Fibroblast of skin of right quadriceps (primary cell): ENCODE results near the gene PFDN1.

Experiments used
- DNase-seq: peaks from one replicate; pipeline ENCODE4 v3.0.0-alpha.2; 2013

Gene PFDN1

DNA sequence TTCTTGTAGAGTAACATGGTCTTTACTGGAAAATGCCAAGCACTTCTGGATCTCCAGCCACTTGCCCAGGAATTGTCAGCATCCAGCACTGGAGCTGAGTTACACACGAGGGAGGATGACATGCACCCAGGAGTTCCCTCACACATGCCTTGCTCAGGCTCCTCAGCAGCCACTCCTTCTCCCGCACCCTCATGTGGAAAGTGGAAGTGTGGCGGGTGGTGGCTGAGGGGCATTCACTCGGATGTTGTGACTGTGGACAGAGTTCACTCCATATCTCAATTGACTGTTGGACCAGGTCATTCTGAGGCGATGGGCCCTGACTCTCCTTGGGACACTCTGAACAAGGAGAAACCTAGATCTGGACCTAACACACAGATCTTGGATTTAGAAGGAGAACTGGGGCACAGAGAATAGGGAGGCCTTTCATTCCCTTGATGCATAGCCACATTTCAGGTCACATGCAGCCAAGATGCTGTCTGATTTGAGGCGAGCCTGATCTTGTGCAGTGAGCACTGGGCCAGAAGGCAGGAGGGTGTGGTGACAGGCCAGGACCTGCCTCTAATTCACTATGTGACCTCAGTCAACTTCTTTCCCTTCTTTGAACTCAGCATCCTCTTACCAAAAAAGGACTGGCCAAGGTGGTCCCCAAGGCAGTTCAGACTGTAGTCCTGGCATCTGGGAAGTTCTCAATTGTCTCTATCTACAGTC lies 65.9 kb downstream of the PFDN1 start:
- DNase-seq: no peak

DNA sequence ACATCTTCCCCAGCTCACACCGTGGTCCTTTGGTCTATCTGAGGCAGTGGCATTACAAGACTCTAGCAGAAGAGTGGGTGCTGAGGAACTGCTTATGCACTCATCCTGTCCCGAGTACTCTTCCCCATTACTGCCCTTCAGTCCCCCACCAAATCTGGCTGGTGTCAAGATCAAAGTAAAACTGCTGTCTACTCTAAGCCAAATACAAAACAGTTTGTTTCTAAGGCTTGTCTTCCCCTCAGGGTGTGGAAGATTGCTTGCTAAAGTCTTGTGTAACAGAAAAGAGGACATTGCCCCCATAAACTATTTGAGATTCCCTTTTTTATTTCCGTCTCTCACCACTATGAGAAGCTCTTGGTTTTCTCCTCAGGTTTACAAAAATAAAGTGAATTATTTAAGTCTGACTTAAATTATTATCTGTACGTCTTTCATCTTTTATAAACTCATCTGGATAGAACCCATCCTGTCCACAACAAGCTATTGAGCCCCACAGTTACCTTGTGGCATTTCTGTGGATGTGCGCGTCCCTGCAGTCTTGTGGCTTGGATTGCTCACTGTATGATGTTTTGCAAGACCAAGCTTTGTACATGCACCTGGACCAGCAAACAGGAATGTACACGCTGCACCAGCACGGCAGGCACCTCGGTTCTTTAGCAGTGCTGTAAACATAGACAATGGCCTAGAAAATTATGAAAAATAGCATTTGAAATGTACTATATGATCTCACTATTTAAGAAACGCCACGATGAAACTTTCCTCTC lies 66.9 kb downstream of the PFDN1 start:
- DNase-seq: no peak

DNA sequence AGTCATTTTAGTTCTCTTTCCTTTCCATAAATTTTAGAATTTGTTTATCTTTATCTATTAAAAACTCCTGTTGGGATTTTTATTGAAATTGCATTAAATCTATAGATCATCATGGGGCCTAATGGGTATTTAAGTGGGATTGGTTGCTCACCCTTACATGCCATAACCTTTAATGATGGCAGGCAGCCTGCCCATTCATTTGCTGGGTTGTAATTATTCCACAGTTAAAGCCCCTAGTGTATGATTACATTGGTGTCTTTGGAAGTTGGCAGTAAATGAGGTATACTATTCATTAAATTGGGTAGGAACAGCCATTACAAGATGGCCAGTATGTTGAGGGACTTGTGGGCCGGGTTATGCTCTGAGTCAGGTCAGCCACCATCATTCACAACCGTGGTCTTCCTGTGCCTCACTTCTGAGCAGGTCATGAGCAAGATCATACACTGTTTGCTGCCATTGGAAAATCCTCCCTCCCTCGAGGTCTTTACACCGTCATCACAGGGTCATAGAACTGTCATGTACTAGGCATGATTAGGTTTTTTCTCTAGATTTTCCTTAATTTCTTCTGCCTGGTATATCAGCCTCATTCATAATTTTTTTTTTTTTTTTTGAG lies 68.4 kb downstream of the PFDN1 start:
- no peak for DNase-seq

DNA sequence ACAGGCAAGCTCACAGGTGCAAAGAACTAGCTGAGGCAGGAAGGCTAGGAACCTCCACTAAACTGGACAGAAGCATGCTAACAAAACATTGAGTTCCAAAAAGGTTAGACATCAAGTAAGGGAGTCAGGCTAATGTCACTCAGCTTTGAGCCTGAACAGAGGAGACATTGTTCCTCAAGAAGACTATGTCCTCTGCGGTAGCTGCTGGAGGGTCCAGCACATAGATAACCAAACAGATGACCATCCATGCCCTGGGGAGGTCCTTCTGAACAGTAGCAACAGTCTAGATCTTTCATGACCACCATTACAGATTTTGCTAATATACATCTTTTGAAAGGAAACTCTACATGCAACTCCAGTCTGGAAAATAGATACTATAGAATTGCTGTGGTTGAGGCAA lies 70.2 kb downstream of the PFDN1 start:
- no peak for DNase-seq

DNA sequence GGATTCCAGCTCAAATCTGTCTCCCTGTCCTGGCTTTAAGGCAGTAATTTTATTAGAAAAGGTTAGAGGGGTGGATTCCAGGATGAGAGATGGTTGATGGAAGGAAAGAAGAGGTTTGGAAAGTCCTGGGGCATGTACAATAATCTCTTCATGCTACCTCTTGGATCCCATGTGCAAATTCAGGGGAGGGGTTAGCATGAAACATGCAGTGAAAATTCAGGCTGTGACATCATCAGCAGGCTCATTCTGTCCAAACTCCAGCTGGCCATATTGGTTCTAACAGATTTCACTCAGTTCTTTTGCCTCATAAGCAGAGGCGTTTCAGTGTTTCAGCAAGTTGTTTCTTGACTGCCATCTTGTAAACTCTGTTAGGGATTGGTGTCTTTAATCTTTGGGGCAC lies 72.5 kb downstream of the PFDN1 start:
- no peak for DNase-seq

DNA sequence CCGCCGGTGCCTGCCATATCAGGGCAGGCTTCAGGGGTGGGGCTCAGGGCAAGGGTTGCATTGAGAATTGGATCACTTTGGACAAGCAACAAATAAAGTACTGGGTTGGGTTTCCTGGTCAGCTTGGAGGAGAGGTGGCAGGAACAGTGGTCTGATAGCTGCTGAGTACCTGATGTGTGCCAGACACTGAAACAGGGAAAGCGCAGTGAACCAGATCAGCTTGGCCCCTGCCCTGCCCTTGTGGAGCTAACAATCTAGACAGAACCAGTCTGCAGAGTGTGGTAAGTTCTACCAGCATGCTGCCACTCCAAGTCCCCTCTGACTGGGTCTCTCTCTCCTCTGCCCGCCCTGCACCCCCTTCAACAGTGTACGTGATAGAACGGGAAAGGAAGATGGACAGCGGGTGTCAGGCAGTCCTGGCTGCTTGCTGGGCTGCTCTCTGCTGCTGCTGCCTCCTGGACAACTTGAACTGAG lies 74.5 kb downstream of the PFDN1 start:
- DNase-seq: no peak

DNA sequence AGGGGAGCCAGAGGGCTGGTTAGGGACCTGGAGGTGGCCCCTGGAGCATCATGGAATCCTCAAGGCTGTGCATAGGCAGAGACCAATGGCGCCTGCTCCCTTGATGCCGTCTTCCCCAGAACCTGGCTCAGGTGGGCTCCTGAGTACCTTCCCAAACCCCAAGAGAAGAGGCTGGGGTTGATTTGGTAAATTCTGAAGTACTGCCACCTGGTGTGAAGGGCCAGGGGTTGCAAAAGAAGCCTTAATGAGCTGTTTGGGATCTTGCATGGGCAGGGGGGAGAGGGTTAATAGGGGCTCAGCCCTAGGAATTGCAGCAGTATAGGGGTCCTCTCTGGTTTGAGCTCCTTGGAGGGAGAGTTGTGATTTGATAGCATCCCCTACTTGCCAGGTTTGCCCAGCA lies 75.9 kb downstream of the PFDN1 start:
- no peak for DNase-seq

DNA sequence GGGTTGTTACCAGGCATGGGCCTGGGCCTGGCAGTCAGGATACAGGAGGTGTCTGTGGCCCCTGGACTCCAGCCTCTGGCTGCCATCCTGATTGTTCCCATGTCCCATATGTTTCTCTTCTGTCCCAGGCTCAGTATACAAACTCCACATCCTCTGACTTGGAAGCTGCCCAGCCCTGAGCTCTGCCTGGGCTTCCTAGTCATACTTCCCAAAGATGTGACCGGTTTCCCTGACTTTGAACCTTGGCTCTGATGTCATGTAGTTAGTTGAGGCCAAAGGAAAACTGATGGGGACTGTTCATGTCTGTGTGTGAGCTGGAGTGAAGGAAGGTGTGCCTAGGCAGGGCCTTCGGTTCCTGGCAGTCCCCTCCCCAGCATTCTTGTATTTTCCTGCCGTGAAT lies 77.5 kb downstream of the PFDN1 start:
- DNase-seq: no peak

DNA sequence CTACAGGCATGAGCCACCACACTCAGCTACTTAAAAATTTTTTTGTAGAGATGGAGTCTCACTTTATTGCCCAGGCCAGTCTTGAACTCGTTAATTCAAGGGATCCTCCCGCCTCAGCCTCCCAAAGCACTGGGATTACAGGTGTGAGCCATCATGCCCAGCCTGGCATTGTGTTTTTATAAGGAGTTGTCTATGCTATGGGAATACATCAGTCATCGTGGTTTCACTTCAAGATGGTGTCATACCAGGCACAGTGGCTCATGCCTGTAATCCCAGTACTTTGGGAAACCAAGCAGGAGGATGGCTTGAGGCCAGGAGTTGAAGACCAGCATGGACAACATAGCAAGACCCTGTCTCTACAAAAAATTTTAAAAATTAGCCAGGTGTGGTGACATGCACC lies 78.2 kb downstream of the PFDN1 start:
- DNase-seq: no peak

DNA sequence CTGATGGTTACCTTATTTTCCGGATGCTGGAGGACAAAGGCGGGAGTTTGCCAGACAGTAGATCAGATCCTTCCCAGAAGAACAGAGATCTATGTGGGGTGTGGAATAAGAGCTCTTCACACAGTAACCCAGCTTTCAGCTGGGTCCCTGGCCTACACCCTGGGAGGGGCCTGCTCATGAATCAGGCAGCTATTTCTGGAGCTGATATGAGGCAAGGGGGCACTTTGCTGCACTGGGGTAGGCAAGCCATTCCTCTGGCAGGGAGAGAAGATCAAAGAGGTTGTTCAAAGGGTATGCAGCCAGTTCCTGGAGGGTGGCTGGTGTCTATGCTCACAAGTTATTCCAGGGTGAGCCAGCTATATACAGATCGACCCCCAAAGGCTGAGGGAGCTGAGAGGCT lies 79.3 kb downstream of the PFDN1 start:
- peak; percentile 17 for DNase-seq

DNA sequence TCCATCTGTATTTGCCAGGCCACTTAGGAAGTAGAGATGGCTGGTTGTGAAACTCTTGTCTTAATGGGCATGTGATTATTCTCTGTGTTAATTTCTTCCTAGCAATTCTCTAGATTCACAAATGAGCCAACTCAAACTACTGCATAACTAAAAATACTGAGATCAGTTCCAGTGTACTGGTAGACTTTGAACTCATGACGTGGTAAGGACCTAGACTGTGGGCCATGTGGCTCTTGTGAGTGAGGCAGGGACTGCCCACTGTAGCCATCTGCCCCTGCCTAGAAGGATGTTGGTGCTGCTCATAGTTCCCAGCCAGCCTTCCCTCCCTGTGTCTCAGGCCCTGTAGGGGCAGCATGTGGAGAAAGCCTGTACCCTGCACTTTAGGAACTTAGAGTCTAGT lies 80.5 kb downstream of the PFDN1 start:
- DNase-seq: no peak

DNA sequence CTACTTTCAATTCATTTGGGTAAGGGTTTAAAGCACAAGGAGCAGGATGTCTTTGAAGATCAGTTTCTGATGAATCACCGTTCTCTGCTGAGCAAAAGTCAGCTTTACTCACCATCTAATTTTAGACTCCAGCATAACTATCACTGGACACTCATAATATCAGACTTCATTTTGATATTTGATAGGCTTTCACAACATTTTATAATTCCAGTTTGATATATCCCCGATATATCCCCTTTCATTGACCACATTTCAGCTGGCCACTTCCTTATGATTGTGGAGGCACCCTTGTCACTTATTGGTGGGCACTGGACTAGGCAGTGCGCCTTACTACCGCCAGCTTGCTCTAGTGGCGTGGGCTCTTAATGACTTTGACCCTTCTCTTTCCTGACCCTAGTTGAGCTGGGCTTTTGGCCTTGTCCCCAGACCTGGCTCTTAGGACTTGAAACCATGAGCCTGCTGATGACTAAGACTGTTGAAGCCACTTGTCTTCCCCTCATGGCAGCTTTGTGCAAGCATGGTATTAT lies 81.1 kb downstream of the PFDN1 start:
- peak; percentile 82 for DNase-seq

DNA sequence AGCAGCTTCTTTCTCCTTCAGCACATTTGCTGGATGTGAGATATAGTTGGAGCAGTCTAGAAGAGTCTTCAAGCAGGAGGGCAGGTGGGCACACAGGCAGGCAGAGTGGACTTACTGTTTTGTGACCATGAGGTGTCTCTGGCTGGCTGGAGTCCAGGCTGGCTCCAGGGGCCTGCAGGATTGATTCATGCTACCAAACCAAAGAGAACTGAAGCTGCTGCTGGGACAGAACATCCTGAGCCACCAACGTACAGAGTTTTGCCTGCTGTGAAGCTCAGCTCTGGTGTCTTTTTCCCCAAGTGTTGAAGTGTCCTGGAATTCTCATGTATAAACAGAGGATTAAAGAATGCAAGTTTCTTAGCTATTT lies 82.2 kb downstream of the PFDN1 start:
- peak; percentile 18 for DNase-seq

DNA sequence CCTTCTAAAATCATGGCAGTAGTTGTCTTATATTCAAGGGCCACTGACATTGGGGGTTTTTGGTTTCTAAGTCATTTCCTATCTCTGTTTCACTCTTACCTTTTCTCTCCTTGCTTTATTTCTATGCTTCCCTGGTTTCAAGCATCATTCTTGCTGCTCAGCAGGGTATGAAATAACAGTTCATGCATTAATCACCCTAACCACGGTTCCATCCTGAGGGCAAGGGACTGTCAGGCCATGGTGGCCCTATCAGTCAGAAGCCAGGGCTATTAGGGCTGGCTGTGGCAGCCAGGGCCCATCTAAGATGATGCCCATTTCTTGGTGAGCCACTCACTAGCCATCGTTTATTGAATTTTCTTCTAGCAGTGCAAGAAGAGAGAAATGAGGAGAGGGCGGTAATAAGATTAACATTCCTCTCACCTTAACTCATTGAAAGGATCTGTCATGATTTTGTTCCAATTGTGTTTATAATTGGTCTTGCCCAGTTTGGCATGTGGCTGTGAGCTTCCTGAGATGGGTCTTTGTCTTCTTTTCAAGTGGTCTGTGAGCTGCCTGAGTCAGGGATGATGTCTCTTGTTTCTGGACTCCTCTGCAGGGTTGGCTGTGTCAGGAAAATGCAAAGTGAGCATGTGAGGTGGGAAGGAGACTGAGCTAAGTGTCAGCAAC lies 82.7 kb downstream of the PFDN1 start:
- peak; percentile 65 for DNase-seq

DNA sequence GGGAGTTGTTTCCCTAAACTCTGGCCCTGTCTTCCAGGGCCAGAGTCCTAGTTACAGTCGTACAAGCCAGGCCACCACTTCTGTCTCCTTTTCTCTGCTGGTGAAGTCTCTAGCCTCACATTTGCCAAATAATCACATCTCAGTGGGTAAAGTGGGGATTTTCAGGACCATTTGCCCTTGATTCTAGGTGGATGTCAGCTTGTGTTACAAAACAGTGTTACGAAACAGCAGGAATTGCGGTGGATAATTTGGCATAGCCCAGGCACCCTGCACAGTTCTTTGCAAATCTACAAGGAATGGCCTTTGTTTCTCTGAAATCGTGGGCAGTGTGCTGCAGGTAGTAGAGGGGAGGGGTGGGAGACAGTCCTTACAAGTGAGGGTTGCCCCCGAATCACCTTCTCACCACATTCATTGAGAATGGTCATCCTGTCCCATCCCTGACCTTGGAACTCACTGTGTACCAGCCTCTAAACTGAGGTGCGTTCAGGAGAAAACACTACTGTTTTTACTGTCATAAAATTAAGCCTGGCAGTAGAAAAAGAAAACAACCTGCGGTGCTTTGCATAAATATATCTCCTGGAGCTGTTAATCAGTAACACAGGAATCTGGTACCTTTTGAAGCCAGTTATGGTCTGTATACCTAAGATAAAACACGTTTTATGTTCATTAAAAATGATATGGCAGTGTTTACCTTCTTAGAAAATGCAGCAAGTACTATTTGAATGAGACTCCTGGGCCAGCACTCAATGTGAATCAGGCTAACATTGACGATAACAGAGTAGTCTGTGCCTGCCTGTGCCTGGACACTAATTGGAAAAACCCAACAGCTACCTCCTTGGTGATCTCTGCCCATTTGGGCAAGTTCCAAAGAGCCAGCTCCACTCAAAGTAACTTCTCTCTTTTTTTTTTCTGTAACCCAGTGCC lies 83.6 kb downstream of the PFDN1 start:
- no peak for DNase-seq

DNA sequence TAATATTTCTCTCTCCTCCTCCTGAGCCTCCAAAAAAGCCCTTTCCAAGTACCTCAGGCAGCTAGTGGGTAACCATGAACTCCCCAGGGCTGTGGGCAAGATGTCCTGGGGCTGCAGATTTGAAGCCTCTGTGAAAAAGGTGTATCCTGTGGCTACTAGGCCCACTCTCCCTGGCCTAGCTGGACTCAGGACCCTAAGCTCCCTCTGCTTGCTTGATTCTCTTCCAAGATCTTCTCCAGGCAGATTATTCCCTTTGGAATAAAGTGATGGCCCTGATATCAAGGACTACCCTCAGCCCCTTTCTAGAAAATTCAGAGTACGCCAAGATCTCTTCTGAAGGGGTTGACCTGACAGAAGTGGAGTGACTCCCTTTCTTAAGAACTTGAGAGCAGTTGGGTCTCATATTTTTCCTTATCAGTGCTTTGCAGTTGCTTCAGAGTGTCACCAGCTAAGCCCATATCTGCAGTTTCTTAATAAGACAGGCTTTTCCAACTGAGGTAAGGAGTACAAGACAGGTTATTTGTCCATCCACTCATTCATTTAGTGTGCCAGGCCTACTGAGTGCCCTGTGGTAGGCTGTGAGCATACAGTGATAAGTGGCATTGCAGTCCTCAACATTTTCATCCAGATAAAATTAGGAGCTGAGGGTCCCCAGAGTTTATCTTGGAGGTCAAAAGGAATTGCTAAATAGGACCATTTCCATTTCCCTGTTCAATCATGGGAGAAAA lies 85.4 kb downstream of the PFDN1 start:
- DNase-seq: no peak

DNA sequence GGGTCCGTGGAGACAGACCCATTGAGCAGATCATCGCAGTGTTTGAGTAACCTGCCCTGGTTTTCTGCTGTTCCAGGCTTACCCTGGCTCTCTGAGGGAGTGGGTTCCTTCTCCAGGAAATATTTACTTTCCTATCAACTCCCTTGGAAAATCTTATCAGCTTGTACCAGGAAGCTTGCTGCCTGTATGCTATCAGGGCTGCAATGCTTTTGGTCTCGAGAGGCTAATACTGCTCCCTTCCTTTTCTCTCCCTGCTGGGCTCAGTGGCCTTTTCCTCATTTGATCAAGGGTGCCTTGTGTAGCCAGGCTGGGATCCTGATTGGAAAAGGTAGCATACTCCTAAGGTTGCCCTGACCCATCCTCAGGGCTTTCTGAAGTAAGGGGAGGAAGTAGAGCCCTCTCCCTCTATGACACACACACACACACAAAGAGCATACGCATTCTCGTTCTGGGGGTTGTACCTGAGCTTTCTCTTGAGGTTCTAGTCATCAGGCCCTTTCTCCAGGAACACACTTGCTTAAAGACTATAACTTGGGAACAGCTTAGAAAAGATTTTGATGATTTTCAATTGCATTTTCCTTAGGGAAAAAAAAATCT lies 86.3 kb downstream of the PFDN1 start:
- DNase-seq: no peak

DNA sequence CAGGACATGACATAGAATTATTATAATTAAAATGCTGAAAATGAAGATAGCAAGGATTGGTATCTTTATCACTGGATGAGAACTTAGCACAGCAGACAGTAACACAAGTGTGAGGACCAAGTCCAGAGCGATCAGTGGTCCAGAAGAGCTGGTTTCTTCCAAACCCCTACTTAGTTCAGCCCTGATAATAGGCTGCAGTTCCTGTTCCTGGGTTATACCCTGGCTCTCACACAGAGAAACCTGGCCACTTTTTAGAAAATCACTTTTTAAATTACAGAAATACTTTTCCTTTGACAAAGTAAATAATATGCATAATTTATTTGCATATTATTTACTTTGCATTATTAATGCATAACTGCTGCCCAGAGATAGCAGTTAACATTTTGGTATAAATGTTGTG lies 87.6 kb downstream of the PFDN1 start:
- no peak for DNase-seq

DNA sequence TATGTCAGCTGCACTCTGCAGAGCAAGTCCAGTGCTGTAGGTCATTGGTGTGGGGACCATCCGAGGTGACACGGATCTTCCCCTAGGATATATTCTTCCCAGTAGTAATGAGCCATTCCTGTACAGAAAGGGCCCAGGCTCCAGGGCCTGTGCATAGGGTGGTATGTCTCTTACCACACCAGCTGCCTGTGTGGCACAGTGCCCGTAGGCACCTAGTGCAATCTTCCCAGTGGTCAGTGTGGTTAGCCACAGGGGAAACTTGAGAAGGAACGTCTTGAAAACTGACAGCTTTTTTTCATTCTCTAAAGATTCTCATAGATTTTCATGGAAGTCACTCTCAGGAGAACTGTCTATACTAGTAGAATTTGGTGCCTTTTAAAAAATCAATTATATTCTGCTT lies 88.1 kb downstream of the PFDN1 start:
- DNase-seq: peak; percentile 41

DNA sequence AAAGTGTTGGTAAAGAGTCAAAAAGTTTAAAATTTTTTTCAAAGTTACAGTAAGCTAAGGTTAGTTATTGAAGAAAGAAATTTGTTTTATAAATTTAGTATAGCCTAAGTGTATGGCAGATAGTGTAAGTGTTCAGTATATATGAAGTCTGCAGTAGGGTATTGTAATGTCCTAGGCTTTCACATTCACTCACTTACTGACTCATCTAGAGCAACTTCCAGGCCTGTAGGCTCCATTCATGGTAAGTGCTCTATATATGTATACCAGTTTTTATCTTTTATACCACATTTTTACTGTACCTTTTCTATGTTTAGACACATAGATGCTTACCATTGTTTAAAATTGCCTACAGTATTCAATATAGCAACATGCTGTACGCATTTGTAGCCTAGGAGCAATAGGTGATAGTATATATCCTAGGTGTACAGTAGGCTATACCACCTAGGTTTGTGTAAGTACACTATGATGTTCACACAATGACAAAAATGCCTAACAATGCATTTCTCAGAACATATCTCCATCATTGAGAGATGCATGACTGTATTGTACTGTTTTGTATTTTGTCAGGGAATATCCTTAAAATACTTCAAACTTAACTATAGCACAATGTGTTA lies 89.4 kb downstream of the PFDN1 start:
- no peak for DNase-seq

DNA sequence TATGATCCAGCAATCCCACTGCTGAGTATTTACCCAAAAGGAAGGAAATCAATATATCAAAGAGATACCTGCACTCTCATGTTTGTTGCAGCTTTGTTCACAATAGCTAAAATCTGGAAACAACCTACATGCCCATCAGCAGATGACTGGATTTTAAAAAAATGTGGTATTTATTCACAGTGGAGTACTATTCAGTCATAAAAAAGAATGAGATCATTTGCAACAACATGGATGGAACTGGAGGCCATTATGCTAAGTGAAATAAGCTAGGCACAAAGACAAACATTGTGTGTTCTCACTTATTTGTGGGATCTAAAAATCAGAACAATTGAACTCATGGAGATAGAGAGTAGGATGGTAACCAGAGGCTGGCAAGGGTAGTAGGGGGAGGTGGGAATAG lies 94.8 kb downstream of the PFDN1 start:
- DNase-seq: no peak
